CD4-positive, alpha-beta T cell (primary cell): ENCODE results near the gene C6orf62. TPM values are rescaled to one million over a fixed set of nuclear protein-coding genes. Genes with fewer than 3 reads are reported as not detected.
"Not testable (repeated sequence)": the region's sequence is repeated elsewhere in the genome, so short reads cannot be mapped to it uniquely, and the experiment has no call there.

Experiments
- ATAC-seq: fragments of 200-7000 bp; cut with Tn5 transposase; one replicate; pipeline ENCODE4 v1.10.0; 2022; ENCODE audit warnings: mild to moderate bottlenecking; ENCODE audit not compliant: poor library complexity
- CTCF ChIA-PET: fragments of 350-600 bp; sonication (Branson Sonifier 250); formaldehyde crosslinking; loops from one replicate; lab custom pipeline; 2021; ENCODE audit warnings: antibody characterized with exemption, inconsistent platforms; lab: Charles Lee
- POLR2A ChIA-PET: fragments of 350-600 bp; sonication (Branson Sonifier 250); formaldehyde crosslinking; loops from one replicate; lab custom pipeline; 2021; ENCODE audit warnings: antibody characterized with exemption, inconsistent platforms; lab: Charles Lee
- DNase-seq, 14 experiments: peaks; one replicate each; pipeline ENCODE4 v3.0.0-alpha.2; 2013 to 2020; ENCODE audit warnings: mixed read lengths in 2 of 14
- H3K27ac ChIP-seq, 2 donors: one replicate each; pipeline versions ENCODE4 v1.5.1 to v1.7.0; 2013; ENCODE audit warnings: low read length in 2 of 2, low read depth in 1 of 2, mild to moderate bottlenecking in 1 of 2
- H3K27me3 ChIP-seq, 2 experiments: 1 replicate in 1 of 2; 2 replicates in 1 of 2; pipeline versions ENCODE4 v1.6.1 to v1.7.0; 2013; ENCODE audit warnings: low read length in 2 of 2, control low read depth in 1 of 2, mild to moderate bottlenecking in 1 of 2, moderate library complexity in 1 of 2; ENCODE audit not compliant: insufficient read depth in 2 of 2, control insufficient read depth in 1 of 2
- H3K36me3 ChIP-seq: one replicate; pipeline ENCODE4 v1.6.1; 2013; ENCODE audit warnings: low read length, control low read depth; ENCODE audit not compliant: insufficient read depth
- H3K4me1 ChIP-seq: one replicate; pipeline ENCODE4 v1.6.1; 2013; ENCODE audit warnings: low read length, control low read depth; ENCODE audit not compliant: insufficient read depth
- H3K4me3 ChIP-seq: one replicate; pipeline ENCODE4 v1.5.1; 2013; ENCODE audit warnings: mild to moderate bottlenecking, low read length, moderate library complexity
- H3K9me3 ChIP-seq, 2 experiments: 1 replicate in 1 of 2; 2 replicates in 1 of 2; pipeline versions ENCODE4 v1.6.1 to v1.7.0; 2013; ENCODE audit warnings: low read length in 2 of 2, mild to moderate bottlenecking in 2 of 2, control low read depth in 1 of 2, moderate library complexity in 1 of 2; ENCODE audit not compliant: control insufficient read depth in 1 of 2, insufficient read depth in 1 of 2
- H3K27ac Mint-ChIP-seq: one replicate; pipeline ENCODE4 v1.8.0; 2020; ENCODE audit warnings: mixed read lengths
- H3K27me3 Mint-ChIP-seq: one replicate; pipeline ENCODE4 v1.8.0; 2021; ENCODE audit warnings: mixed read lengths
- H3K36me3 Mint-ChIP-seq: one replicate; pipeline ENCODE4 v1.8.0; 2021; ENCODE audit warnings: low read depth, mixed read lengths
- H3K4me1 Mint-ChIP-seq: one replicate; pipeline ENCODE4 v1.8.0; 2021; ENCODE audit warnings: low read depth, mixed read lengths
- H3K4me3 Mint-ChIP-seq: one replicate; pipeline ENCODE4 v1.8.0; 2020; ENCODE audit warnings: mild to moderate bottlenecking, mixed read lengths
- H3K9me3 Mint-ChIP-seq: one replicate; pipeline ENCODE4 v1.8.0; 2020; ENCODE audit warnings: mixed read lengths
- CTCF ChIP-seq: fragments of 200-600 bp; IDR thresholded peaks from one replicate; pipeline ENCODE4 v1.8.0; 2022; ENCODE audit warnings: antibody characterized with exemption, mild to moderate bottlenecking
- intact Hi-C, 2 experiments: fragments of 100-400 bp; cut with DNase I in 1 of 2; cut with micrococcal nuclease in 1 of 2; formaldehyde crosslinking; loops; one replicate each; pipeline versions ENCODE4 v1.15.1 to v1.9.0; 2023 to 2025; cut with DNase I, micrococcal nuclease
- total RNA-seq, 174 experiments: library from RNA in 2 of 174; stranded (reverse) in 2 of 174; gene quantifications; one replicate each; pipeline ENCODE4 v1.2.3 and lab custom pipeline; 2021 to 2026

The C6orf62 gene
- total RNA-seq, 2 experiments from 2014 or later, result 108 to 111 TPM

- ATAC-seq (no peak), DNase-seq (no peak)
- Histone ChIP-seq H3K4me1 (no peaks in the 10 kb centered on the region), H3K4me3 (no peak overlapping the region), H3K9me3 (no peaks in the 10 kb centered on the region), H3K27me3 (no peaks in the 10 kb centered on the region), H3K36me3 (no peaks in the 10 kb centered on the region), H3K27ac (no peak overlapping the region)
- no peaks in the 10 kb centered on the region for H3K4me1 Mint-ChIP-seq
- no peaks in the 10 kb centered on the region for H3K27me3 Mint-ChIP-seq
- H3K27ac Mint-ChIP-seq, result no peak overlapping the region
- CTCF ChIA-PET, result interaction anchor here (1.1 kb wide), 1 partner anchor 159 kb away, joined by 3 read pairs; no protein-coding TSS in a partner anchor
- POLR2A ChIA-PET, result interaction anchor here (1.2 kb wide), 1 partner anchor 32 kb away, joined by 3 read pairs; the partner anchor contains the start of gene GMNN
- no peaks in the 10 kb centered on the region for H3K9me3 Mint-ChIP-seq
- H3K4me3 Mint-ChIP-seq, result no peak overlapping the region
- no peaks in the 10 kb centered on the region for H3K36me3 Mint-ChIP-seq
- intact Hi-C loops, result no loop called here
- no peak for TF ChIP-seq CTCF
These were observed 23.3 kb upstream of the C6orf62 start for GRCh38 chr6:24742216-24742738.

- ChIA-PET CTCF (no interaction called here), POLR2A (no interaction called here)
- Mint-ChIP-seq H3K4me3 (no peak overlapping the region), H3K9me3 (no peaks in the 10 kb centered on the region), H3K27ac (no peak overlapping the region), H3K4me1 (no peaks in the 10 kb centered on the region), H3K36me3 (no peaks in the 10 kb centered on the region), H3K27me3 (no peaks in the 10 kb centered on the region)
- Histone ChIP-seq H3K27me3 (no peaks in the 10 kb centered on the region), H3K27ac (no peak overlapping the region), H3K9me3 (no peaks in the 10 kb centered on the region), H3K36me3 (no peaks in the 10 kb centered on the region), H3K4me1 (no peaks in the 10 kb centered on the region), H3K4me3 (no peak overlapping the region)
- intact Hi-C loops, result no loop called here
- DNase-seq (no peak), ATAC-seq (no peak)
- TF ChIP-seq CTCF, result no peak
These were observed 21.9 kb upstream of the C6orf62 start for GRCh38 chr6:24740861-24741260.

- Mint-ChIP-seq H3K9me3 (no peaks in the 10 kb centered on the region), H3K4me1 (no peaks in the 10 kb centered on the region), H3K4me3 (no peak overlapping the region), H3K27me3 (no peaks in the 10 kb centered on the region), H3K36me3 (no peaks in the 10 kb centered on the region), H3K27ac (no peak overlapping the region)
- H3K27ac ChIP-seq, result no peak overlapping the region
- H3K9me3 ChIP-seq, result no peaks in the 10 kb centered on the region
- no peaks in the 10 kb centered on the region for H3K4me1 ChIP-seq
- no peak for ATAC-seq
- POLR2A ChIA-PET, result interaction anchor here (1.5 kb wide), 1 partner anchor 17 kb away, joined by 6 read pairs; no protein-coding TSS in a partner anchor
- CTCF ChIA-PET, result no interaction called here
- H3K27me3 ChIP-seq, result no peaks in the 10 kb centered on the region
- TF ChIP-seq CTCF, result no peak
- no peak for DNase-seq
- no peaks in the 10 kb centered on the region for H3K36me3 ChIP-seq
- H3K4me3 ChIP-seq, result no peak overlapping the region
- intact Hi-C loops, result no loop called here
These were observed 19.8 kb upstream of the C6orf62 start for GRCh38 chr6:24738741-24739140.

GRCh38 chr6:24734710-24735109 is 15.8 kb upstream of the C6orf62 start:
- H3K9me3 Mint-ChIP-seq, result peaks cover 10% of the 10 kb centered on the region
- POLR2A ChIA-PET, result interaction anchor here (0.9 kb wide), 1 partner anchor 13 kb away, joined by 7 read pairs; no protein-coding TSS in a partner anchor
- DNase-seq, H3K4me1 Mint-ChIP-seq, H3K36me3 ChIP-seq, H3K36me3 Mint-ChIP-seq, H3K27me3 Mint-ChIP-seq, intact Hi-C loops, H3K27ac ChIP-seq, H3K4me3 Mint-ChIP-seq, CTCF ChIA-PET, H3K4me1 ChIP-seq, ATAC-seq, H3K4me3 ChIP-seq, H3K27me3 ChIP-seq, H3K27ac Mint-ChIP-seq: not testable (repeated sequence)
- peaks cover 10% of the 10 kb centered on the region in 2 experiments for H3K9me3 ChIP-seq
